GM12878 (cell line): ENCODE data around the gene ATRNL1.

Source experiments
- ATF3 ChIP-seq: IDR thresholded peaks from 2 replicates; pipeline ENCODE4 v1.6.1; 2011; ENCODE audit warnings: low read depth, mild to moderate bottlenecking, low read length, moderate library complexity, borderline replicate concordance; ENCODE audit errors: extremely low read depth
- BCLAF1 ChIP-seq: fragments of 450-650 bp; IDR thresholded peaks from 2 replicates; pipeline ENCODE4 v1.6.1; 2017; ENCODE audit warnings: antibody characterized with exemption, mild to moderate bottlenecking, moderate library complexity
- BHLHE40 ChIP-seq, 2 experiments: fragments of 450-650 bp in 1 of 2; IDR thresholded peaks; 2 replicates each; pipeline ENCODE4 v1.6.1; 2011 to 2017; ENCODE audit warnings: low read depth in 2 of 2, borderline replicate concordance in 1 of 2, improper control_type of control experiment in 1 of 2, low read length in 1 of 2, mild to moderate bottlenecking in 1 of 2
- CTCF ChIP-seq, 3 experiments: IDR thresholded peaks in 2 of 3; conservative IDR thresholded peaks in 1 of 3; 2 replicates each; pipeline ENCODE4 v1.5.1; 2011; ENCODE audit warnings: low read depth in 3 of 3, low read length in 3 of 3, mild to moderate bottlenecking in 3 of 3, control low read depth in 2 of 3, moderate library complexity in 2 of 3, inconsistent platforms in 1 of 3, mixed read lengths in 1 of 3; ENCODE audit not compliant: control insufficient read depth in 2 of 3, insufficient read depth in 1 of 3; ENCODE audit errors: extremely low read depth in 1 of 3
- NR2C1 ChIP-seq: fragments of 450-650 bp; IDR thresholded peaks from 2 replicates; pipeline ENCODE4 v1.6.1; 2017; ENCODE audit warnings: antibody characterized with exemption, mild to moderate bottlenecking, moderate library complexity
- NR2C2 ChIP-seq: IDR thresholded peaks from 2 replicates; pipeline ENCODE4 v1.6.1; 2011; ENCODE audit warnings: borderline replicate concordance, low read depth; ENCODE audit not compliant: control insufficient read depth, insufficient read length
- REST ChIP-seq: IDR thresholded peaks from 2 replicates; pipeline ENCODE4 v1.6.1; 2012; ENCODE audit warnings: mild to moderate bottlenecking, low read depth, low read length
- TAF1 ChIP-seq: IDR thresholded peaks from 2 replicates; pipeline ENCODE4 v1.6.1; 2011; ENCODE audit warnings: mild to moderate bottlenecking, low read depth, low read length, borderline replicate concordance
- TF ChIP-seq, protein P1 (sequence below): IDR thresholded peaks from 2 replicates; pipeline ENCODE4 v1.6.1; 2012; ENCODE audit warnings: low read depth, low read length, improper control_type of control experiment

DNA sequence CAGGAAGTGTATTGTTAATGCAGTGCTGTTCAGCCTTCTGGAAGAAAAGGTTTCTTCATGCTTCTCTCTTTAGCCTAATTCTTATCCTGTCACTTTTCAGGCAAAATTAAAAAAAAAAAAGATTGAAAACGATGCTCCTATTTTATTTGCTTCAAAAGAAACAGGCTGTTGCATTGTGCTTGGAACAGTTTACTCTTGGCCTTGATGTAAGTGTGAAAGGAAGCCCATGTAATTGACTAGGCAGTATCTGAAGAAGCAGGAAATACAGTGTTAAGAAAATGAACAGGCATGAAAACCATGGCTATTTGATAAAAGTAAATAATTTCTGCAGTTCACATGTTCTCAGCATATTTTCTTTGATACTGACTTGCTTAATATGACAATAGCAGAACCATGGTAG lies 40.4 kb upstream of the ATRNL1 start:
- TF ChIP-seq CTCF (IDR thresholded peaks at IDR 0.05 in 2 of 3, conservative IDR thresholded peaks at IDR 0.05 in 1 of 3; ENCODE audit: control insufficient read depth in 2 of 3, extremely low read depth in 1 of 3, insufficient read depth in 1 of 3, low read depth in 3 of 3, low read length in 3 of 3) = no peak
- TF ChIP-seq, protein P1, sequence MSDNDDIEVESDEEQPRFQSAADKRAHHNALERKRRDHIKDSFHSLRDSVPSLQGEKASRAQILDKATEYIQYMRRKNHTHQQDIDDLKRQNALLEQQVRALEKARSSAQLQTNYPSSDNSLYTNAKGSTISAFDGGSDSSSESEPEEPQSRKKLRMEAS = no peak
- TF ChIP-seq BCLAF1 = no peak
- no peak for TF ChIP-seq ATF3
- no peak for TF ChIP-seq BHLHE40 (IDR thresholded peaks at IDR 0.05; ENCODE audit: borderline replicate concordance in 1 of 2, low read depth in 2 of 2, low read length in 1 of 2)
- no peak for TF ChIP-seq TAF1
- TF ChIP-seq REST = no peak
- TF ChIP-seq NR2C1 = no peak
- TF ChIP-seq NR2C2 = no peak
